Right ventricle myocardium superior (tissue), 1 donor: ENCODE results near the gene PRM2. TPM values are rescaled to one million over a fixed set of nuclear protein-coding genes. Genes with fewer than 3 reads are reported as not detected.

ENCODE experiments used
- ATAC-seq: fragments of 200-7000 bp; cut with Tn5 transposase; one replicate; pipeline ENCODE4 v1.9.1; 2020; ENCODE audit warnings: mild to moderate bottlenecking; ENCODE audit not compliant: poor library complexity
- DNase-seq: peaks from one replicate; pipeline ENCODE4 v3.0.0-alpha.2; 2020
- intact Hi-C: fragments of 100-400 bp; cut with DNase I; formaldehyde crosslinking; loops from one replicate; pipeline ENCODE4 v1.11.2; 2022
- total RNA-seq: library from RNA; stranded (reverse); fragmentation: NEBNext Ultra II Directional; extraction: Animal tissue kit (Norgen Biotek cat#: 25700); gene quantifications from one replicate; pipeline ENCODE4 v1.2.1, GENCODE V29; 2021
- donor health status: DM: no; HTN: yes; CAD: no; lungs with severe emphysema.

The PRM2 gene
- total RNA-seq, 1 donor from 2014 or later, result not detected

DNA sequence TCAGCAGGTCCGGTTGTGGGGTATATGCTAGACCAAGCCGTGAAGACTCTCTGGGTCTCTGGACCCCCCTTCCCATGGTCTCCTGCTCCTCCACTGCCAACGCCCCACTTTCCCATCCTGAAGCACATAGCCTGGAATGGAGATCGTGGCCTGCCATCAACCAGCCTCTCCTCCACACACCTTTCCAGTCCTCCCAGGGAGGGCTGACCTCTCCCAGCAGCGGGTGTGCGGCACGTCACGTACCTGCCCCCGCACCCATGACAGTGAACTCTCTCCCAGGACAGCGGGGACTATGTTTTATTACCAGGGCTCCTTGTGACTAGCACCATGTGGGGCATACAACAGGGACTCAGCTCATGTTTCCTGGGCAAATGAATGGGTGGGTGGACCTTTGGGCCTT, 4.7 kb downstream of the PRM2 start:
- ATAC-seq (no peak), DNase-seq (no peak)
- intact Hi-C loops, result no loop called here

DNA sequence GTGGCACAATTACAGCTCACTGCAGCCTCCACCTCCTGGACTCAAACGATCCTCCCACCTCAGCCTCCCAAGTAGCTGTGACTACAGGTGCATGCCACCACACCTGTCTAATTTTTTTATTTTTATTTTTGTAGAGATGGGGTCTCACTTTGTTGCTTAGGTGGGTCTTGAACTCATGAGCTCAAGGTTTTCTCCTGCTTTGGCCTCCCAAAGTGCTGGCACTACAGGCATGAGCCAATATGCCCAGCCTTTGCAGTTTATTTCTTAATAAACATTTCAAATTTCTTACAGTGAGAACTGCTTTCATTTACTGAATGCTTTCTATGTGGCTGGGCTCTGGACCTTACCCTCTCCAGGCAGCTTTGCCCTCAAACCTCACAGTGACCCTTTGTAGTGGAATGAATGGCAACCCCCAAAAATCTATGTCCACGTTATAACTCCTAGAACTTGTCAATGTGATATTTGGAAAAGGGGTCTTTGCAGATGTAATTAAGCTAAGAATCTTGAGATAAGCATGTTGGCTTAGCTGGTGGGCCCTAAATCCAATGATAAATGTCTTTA, 5.6 kb downstream of the PRM2 start:
- intact Hi-C loops, result no loop called here
- ATAC-seq (no peak), DNase-seq (no peak)

DNA sequence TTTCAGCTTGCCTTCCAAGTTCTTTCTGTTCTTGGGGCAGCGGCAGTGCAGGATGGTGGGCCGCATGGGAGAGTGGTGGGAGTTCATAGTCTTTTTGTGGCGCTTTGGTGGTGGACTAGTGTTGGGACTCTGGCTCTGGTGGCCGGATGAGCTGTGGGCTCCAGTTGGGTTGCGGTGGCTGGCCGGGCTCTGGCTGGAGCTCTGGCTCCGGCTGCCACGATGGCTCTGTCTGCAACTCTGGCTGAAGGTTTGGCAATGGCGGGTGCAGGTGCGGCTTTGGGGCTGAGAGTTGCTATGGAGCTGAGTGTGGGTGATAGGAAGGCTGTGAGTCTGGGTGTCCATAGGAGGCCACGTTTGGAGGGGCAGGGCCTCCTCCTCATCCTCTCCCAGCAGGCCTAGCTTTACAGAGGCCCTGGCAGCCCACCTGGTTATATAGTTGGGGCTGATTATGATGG, 7.3 kb downstream of the PRM2 start, which contains the start of gene TNP2:
TNP2 (minus strand) TSS at position 405 of the 455 bp plus-strand sequence; CDS start at position 342, 63 bp downstream.
- intact Hi-C loops, result no loop called here
- DNase-seq (no peak), ATAC-seq (no peak)

DNA sequence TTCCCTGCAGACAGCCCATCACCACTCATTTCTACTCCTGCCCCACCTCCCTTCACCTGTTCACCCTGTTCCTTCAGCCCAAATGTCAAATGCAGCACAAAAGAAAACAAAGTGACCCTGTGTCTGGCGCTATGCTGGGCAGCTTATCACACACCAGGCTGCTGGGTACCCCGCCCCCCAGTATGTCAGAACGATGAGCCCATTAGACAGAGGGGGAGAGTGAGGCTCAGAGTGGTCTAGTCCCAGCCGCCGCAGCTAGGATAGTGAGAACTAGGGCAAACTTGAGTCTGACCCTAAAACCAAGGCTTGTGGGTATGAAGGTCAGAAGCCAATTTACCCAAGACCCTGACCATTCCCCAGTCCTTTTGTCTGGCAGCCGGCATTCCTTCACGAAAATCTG, 11.2 kb downstream of the PRM2 start:
- no peak for ATAC-seq
- intact Hi-C loops, result no loop called here

DNA sequence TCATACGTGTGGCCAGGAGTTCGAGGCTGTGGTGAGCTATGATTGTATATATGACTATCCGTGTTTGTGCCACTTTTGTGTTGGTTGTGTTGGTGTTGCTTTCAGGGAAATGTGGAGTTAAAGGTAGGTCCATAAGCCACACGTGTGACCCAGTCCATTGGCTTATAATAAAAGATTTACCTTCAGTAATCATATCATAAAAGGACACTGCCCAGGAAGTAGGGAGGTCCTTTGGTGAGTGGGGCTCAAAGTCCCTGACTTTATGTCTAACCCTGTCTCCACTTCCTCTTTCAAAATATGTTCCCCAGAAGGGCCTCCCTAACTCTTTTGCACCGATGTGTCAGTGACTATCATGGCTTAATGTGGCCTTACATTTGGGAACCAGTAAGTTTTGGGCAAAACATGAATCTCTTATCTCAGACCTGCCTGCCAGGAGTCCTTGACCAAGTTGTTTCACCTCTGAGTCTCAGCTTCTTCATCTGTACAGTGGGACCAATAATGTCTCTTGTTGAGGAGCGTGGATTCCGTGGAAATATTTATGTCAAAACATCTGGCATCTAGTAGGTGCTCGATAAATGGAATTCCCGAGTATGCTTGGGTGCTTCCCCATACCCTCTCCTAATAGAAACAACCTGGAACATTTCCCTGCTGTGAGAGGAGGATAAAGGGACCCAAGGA, 12.0 kb downstream of the PRM2 start:
- DNase-seq (no peak), ATAC-seq (no peak)
- intact Hi-C loops, result no loop called here

More for the DNA sequence above, 11.2 kb downstream of the PRM2 start:
- DNase-seq, result no peak

DNA sequence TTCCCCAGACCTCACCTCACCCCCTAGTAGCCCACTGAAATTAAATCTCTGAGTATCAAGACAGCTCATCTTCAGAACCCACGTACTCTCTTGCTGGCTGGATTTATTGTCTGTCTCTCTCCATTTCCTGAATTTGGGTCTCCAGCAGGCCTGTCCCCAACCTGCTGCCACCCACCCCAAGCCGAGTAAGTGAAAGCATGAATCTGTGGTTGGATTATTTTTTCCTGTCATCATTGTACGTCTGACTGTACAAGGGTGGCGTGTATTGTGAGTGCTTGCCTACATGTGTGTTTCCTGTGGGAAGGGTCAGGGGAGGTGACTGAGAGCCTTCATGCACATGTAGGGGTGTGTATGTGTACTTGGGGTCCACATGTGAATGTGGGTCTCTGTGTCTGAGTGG, 12.5 kb downstream of the PRM2 start:
- DNase-seq (no peak), ATAC-seq (no peak)
- intact Hi-C loops, result no loop called here

DNA sequence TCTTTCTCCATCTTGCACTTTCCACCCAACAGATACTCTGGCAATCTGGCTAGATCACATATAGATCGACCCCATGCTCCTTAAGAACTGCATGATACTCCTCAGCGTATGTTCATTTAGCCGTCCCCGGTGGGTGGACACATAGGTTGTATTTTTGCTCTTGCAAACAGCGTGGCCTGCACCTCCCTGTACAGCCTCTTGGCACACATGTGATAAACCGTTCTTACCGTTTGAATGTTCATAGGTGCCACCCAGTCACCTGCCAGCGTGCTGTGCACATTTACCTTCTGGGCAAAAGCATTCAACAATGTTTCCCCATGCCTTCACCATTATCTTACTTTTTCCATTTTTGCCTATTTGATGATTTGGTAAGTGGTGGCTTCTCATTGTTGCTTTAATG, 13.4 kb downstream of the PRM2 start:
- intact Hi-C loops, result no loop called here
- ATAC-seq (no peak), DNase-seq (no peak)

DNA sequence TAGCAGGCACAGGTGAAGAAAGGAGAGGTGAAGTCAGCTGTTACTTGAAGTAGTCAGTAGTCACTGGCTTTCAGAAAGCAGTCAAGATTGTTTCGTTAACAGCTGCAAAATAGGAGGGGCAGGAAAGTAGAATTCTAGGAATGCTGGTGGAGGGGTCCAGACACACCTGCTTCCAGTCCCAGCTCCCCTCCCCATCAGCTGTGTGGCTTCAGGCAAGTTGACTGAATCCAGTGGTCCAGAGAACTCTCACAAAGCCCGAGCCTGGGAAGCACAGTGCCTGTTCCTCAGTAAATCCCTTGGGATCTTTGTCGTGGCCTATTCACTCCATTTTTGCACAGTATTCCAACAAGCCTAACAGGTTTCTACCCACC, 15.7 kb downstream of the PRM2 start:
- ATAC-seq, result no peak
- intact Hi-C loops, result no loop called here
- no peak for DNase-seq

DNA sequence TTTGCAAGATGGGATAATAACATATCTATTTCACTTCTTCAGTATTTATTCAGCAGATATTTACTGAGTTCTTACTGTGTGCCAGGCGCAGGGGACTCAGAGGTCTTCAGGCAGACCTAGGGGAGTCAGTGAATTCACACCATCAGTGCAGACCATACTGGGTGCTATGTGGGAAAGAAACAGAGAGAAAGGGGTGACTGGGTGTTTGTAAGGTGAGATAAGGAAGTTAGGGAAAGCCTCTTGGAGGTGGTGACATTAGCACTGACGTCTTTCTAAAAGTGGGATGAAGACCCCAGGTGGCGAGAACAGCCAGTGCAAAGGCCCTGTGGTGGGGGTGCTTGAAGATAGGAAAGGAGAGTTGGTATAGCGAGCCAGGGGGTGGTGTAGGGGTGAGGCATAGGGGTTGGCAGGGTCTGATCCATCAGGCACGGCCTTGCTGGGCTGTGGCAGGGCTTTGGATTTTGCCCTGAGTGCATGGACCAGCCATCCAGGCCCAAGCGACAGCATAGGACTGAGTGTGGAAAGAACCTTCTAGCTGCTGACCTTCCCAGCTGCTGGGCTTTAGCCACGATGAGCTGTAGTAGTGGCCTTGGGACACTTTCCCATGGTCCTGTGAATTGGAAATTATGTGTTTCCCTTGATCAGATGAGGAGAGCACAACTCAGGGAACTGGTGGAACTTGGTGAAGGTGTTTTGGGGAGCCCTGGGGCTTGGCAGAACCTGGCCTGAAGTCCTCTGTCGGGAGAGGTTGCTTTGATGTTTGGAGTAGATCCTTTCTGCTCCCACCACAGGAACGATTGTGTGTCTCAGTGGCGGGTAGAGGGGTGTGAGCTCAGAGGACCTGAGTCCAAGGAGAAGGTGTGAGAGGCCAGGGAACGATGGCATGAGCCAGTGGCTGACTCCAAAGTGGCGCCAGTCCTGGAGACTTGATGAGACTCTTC, 16.4 kb downstream of the PRM2 start:
- ATAC-seq, result no peak
- no peak for DNase-seq
- intact Hi-C loops, result loop anchor here (5.0 kb wide), 2 partner anchors 97 to 158 kb away; no protein-coding TSS in a partner anchor

DNA sequence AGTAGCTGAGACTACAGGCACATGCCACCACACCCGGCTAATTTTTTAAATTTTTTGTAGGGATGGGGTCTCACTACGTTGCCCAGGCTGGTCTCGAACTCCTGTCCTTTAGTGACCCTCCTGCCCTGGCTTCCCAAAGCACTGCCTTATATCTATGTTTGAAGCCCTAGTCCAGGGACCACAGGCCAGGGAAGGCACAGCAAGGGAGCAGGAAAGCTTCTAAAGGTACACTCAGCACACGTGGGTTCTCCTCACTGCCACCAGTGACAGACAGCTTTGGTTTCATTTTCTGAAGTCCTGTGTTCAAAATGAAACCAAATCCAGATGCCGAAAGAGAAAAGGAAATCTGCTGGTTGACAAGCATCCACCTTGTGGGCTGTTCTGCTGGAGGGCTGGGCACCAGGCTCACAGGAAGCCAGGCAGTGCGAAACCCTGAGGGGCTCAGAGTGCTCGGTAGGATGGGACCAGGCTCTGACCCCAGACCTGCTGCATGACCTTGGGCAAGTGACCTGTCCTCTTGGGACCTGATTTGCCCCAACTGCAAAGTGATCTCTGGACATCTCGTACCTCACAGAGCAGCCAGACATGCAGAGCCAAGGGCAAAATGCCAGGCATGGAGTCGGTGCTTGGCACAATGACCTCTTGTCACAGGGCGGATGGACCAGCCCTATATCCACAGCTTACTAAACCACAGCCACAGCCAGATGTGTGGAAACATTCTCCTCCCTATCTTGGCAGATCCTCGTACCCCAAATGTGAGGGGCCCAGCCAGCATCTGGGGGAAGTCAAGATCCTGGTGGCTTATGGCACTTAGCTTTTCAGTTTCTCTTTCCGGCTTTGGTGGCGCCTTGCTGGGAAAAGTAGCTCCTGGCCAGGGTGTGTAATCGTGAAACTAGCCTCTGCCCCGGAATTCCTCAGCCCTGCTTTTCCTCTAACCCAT, 17.5 kb downstream of the PRM2 start:
- ATAC-seq (peak; percentile 9), DNase-seq (peak; percentile 80)
- intact Hi-C loops, result loop anchor here (5.0 kb wide), 2 partner anchors 98 to 157 kb away; no protein-coding TSS in a partner anchor

DNA sequence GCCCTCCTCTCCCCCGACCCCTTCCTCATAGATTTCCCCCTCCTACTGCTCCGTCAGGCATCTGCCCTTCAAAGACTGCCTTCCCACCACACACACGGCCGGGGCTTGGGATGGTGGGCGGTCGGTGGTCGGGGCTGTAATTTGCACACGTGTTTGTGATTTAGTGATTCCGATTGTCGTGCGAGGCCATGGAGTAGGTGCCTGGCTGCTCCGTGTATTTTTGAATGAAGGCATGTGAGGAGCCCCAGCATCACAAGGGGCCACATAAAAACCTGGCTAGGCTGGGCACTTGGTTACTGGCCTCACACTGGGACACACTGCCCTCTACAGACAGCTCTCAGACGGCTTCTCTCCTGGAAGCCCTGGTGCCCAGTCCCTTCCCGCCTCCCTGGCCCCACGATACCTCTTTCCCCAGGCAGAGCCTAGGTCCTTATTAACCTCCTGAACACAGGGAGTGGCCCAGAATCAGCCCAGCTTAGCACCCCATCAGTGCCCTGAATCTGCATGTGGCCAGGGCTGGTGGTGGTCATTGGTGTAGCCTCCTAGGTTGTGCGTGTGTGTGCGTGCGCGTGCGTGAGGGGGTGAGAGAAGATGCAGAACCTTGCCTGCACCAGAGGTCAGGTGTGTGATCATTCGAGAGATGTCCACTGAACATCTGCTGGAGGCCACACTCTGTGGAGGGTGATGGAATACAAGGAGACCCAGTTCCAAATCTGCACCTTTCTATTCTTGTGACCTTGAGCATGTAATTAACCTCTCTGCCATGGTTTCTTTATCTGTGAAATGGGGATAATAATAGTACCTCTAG, 18.9 kb downstream of the PRM2 start:
- DNase-seq (peak; percentile 80), ATAC-seq (peak; percentile 75)
- intact Hi-C loops, result loop anchor here (2.0 to 5.0 kb wide), 3 partner anchors 100 to 293 kb away; no protein-coding TSS in a partner anchor

DNA sequence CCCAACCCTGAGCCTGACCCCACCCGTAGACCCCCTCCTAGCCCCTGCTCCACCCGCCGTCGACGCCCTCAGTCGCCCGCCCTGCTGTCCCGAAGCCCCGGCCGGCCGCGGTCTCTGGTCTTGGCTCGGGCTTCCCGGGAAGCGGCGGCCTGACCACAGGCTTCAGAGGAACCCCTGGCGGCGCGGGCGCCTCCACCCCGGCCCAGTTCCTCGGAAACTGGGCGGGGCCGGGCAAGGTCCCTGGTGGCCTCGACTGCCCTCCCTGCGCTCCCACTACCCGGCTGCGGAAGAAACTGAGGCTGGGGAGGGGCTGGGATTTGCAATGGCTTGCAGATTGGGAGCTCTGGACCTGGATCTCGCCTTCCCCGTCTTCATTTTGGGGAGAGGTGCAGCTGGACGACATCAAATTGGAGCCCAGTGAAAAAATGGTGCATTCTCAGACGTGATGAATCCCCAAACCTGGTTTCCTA, 19.6 kb downstream of the PRM2 start:
- ATAC-seq, result peak; percentile 59
- peak; percentile 85 for DNase-seq
- intact Hi-C loops, result loop anchor here (2.0 to 5.0 kb wide), 3 partner anchors 101 to 292 kb away; no protein-coding TSS in a partner anchor

DNA sequence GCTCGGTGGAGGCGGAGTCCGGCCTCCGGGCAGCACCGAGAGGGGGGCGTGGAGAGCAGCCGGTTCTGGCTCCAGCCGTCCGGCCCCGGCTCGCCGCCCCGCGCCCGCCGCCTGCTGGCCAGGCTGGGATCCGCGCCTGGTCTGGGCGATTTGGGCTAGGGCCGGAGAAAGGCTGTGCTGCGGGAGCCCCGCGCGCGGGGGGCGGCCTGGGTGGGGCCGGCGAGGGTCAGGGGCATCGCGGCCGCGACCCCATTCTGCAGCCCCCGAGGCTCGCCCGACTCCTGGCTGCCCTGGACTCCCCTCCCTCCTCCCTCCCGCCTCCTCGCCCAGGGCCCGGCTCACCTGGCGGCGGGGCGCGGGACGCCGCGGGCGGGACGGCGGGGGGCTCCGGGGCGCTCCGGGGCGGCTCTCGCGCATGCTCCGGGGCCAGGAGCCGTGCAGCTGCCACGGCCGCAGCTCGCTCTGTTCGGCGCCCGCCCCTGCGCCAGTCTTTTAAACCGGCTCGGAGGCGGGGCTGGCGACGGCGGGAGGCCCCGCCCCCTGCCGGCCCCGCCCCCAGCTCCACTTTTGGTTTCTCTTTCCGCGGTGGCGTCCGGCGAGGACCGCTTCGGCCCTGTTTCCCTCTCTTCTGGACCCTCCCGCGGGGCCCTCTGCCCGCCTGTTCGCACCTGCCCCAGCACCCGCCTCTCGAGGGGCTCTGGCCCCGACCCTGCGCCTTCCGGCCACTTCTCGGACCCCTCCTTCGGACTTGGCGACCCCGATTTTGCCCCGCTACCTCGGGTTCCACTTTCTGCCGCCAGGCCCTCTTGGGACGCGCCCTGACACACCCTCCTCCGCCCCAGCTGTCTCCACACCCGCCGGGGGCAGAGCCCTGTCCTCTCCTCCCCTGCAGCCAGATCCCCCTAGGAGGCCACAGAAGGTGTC, 20.3 kb downstream of the PRM2 start, which contains the start of gene SOCS1:
SOCS1 (minus strand) TSS at position 468 of the 924 bp plus-strand sequence. CDS start 726 bp downstream, outside the sequence.
- DNase-seq, result peak; percentile 90
- peak; percentile 81 for ATAC-seq
- intact Hi-C loops, result loop anchor here (2.0 to 5.0 kb wide), 3 partner anchors 101 to 291 kb away; no protein-coding TSS in a partner anchor

DNA sequence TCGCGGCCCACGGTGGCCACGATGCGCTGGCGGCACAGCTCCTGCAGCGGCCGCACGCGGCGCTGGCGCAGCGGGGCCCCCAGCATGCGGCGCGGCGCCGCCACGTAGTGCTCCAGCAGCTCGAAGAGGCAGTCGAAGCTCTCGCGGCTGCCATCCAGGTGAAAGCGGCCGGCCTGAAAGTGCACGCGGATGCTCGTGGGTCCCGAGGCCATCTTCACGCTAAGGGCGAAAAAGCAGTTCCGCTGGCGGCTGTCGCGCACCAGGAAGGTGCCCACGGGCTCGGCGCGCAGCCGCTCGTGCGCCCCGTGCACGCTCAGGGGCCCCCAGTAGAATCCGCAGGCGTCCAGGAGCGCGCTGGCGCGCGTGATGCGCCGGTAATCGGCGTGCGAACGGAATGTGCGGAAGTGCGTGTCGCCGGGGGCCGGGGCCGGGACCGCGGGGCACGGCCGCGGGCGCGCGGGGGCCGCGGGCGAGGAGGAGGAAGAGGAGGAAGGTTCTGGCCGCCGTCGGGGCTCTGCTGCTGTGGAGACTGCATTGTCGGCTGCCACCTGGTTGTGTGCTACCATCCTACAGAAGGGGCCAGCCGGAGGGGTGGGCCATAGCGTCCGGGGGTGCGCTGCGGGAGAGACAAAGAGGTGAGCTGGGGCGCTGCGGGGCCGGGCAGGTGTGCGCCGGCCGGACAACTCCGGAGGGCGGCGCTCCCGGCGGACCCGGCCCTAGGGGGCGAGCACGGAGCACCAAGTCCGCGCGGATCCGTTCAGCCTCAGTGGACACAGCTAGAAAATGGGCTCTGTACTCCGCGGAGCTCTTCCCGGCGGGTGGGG, 21.2 kb downstream of the PRM2 start:
- intact Hi-C loops, result loop anchor here (5.0 kb wide), 2 partner anchors 102 to 153 kb away; no protein-coding TSS in a partner anchor
- ATAC-seq, result no peak
- DNase-seq, result peak; percentile 56
